Naive B cell (primary cell): Measurements from ENCODE around the gene BANF2. TPM values are rescaled to one million over a fixed set of nuclear protein-coding genes. Genes with fewer than 3 reads are reported as not detected.

Experiments
- ATAC-seq, 2 donors: fragments of 150-1000 bp; cut with Tn5 transposase; 2 replicates each; pipeline ENCODE4 v1.10.0; 2021; ENCODE audit warnings: low read depth in 2 of 2, mild to moderate bottlenecking in 2 of 2, moderate library complexity in 2 of 2
- DNase-seq: peaks from one replicate; pipeline ENCODE4 v3.0.0; 2022
- H3K27ac Mint-ChIP-seq, 6 donors: one replicate each; pipeline ENCODE4 v1.8.0; 2020 to 2022; ENCODE audit warnings: mild to moderate bottlenecking in 6 of 6, mixed read lengths in 6 of 6, moderate library complexity in 5 of 6, inconsistent platforms in 2 of 6
- H3K27me3 Mint-ChIP-seq, 3 donors: one replicate each; pipeline ENCODE4 v1.8.0; 2021 to 2022; ENCODE audit warnings: mixed read lengths in 3 of 3, mild to moderate bottlenecking in 1 of 3
- H3K36me3 Mint-ChIP-seq, 2 donors: one replicate each; pipeline ENCODE4 v1.8.0; 2020 to 2022; ENCODE audit warnings: mixed read lengths in 2 of 2, inconsistent platforms in 1 of 2, mild to moderate bottlenecking in 1 of 2
- H3K4me1 Mint-ChIP-seq, 3 donors: one replicate each; pipeline ENCODE4 v1.8.0; 2020 to 2022; ENCODE audit warnings: mixed read lengths in 3 of 3, inconsistent platforms in 1 of 3, mild to moderate bottlenecking in 1 of 3, moderate library complexity in 1 of 3
- H3K4me3 Mint-ChIP-seq, 8 donors: one replicate each; pipeline ENCODE4 v1.8.0; 2020 to 2022; ENCODE audit warnings: mild to moderate bottlenecking in 8 of 8, mixed read lengths in 8 of 8, moderate library complexity in 8 of 8, inconsistent platforms in 2 of 8
- H3K9me3 Mint-ChIP-seq, 7 donors: one replicate each; pipeline ENCODE4 v1.8.0; 2020 to 2022; ENCODE audit warnings: mixed read lengths in 7 of 7, mild to moderate bottlenecking in 5 of 7, inconsistent platforms in 2 of 7, moderate library complexity in 1 of 7
- polyA plus RNA-seq, 6 donors: library from polyadenylated mRNA; unstranded; fragments of 300-500 nt; fragmentation: Illumina TruSeq; gene quantifications; one replicate each; pipeline ENCODE4 v1.2.3, GENCODE V29; 2021; ENCODE audit warnings: low read depth in 6 of 6

BANF2 gene
- not detected for polyA plus RNA-seq

DNA sequence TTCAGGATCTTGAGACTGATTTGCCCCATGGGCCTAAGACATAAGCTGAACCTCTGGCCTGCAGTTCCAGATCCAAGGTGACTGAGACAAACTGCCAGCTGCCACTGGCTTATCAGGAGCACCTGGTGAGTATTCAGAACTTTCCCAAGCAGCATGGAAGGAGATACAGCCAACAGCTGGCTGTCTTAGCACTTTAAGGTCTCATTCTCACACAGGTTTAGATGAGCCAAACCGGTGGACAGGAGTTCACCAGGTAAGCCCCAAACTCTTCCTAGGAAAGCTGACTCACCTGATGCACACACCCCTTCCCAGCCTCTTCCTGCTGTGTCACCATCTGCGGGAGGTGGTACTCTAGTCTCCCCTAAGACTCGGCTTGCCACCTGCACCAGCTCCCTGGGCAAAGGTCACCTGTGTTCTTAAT lies at the start of gene BANF2:
TSS of gene BANF2 (plus strand) at position 36 of the 421 bp plus-strand sequence. CDS start 25,060 bp downstream, outside the sequence.
- peaks cover 0 to 6% (median 0%) of the 10 kb centered on the region in 3 donors for H3K27me3 Mint-ChIP-seq
- DNase-seq, result no peak
- no peaks in the 10 kb centered on the region for H3K4me1 Mint-ChIP-seq
- ATAC-seq, result no peak
- no peaks in the 10 kb centered on the region for H3K36me3 Mint-ChIP-seq
- H3K27ac Mint-ChIP-seq, result peak within 1 kb of the TSS in 2 of 6 donors; percentile 15 to 61
- H3K4me3 Mint-ChIP-seq, result no peak within 1 kb of the TSS
- peaks cover 0 to 8% (median 2%) of the 10 kb centered on the region in 7 donors for H3K9me3 Mint-ChIP-seq

DNA sequence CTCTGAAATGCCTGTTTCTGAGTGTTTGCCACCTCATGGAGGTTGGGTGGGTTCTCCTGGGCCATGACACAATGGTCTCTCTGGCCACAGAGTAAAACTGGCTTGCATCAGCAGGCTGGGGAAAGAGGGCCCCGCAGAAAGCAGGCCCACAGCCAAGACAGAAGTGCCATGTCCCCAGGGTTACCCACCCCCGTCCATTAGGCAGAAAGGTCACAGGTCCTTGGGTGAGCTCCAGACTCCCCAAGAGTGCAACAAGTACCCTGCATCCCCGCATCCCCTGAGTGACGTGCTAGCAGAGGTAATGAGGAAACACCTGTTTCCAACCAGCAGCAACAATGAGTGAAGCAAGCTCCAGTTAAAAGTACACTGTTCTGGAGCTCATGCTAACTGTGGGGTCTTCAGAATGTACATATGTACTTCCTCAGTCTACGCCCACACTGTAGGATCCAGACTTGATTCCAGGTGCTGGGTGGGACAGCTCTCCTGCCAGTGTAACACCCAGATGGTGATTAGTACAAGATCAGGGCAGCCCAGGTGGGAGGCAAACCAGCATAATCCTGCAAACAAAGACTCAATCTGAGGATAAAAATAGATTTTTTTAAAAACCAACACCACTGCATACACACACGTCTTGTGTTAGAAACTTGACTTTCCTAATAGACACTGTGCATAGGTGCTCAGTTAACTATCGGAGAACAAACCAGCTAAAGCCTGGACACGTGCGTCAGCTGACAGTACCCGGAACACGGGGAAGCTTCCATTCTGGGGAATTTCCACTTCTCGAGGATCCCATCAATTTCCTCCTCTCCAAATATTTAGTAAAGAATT lies 49.3 kb upstream of the BANF2 start:
- ATAC-seq (peak; percentile 49 to 59), DNase-seq (peak; percentile 22)
- Mint-ChIP-seq H3K36me3 (no peaks in the 10 kb centered on the region), H3K4me3 (peak overlapping the region in 1 of 8 donors; percentile 15), H3K4me1 (peaks cover 6 to 32% (median 23%) of the 10 kb centered on the region in 3 donors), H3K27me3 (no peaks in the 10 kb centered on the region), H3K27ac (peak overlapping the region in 3 of 6 donors; percentile 32 to 81 (median 41)), H3K9me3 (no peaks in the 10 kb centered on the region)

DNA sequence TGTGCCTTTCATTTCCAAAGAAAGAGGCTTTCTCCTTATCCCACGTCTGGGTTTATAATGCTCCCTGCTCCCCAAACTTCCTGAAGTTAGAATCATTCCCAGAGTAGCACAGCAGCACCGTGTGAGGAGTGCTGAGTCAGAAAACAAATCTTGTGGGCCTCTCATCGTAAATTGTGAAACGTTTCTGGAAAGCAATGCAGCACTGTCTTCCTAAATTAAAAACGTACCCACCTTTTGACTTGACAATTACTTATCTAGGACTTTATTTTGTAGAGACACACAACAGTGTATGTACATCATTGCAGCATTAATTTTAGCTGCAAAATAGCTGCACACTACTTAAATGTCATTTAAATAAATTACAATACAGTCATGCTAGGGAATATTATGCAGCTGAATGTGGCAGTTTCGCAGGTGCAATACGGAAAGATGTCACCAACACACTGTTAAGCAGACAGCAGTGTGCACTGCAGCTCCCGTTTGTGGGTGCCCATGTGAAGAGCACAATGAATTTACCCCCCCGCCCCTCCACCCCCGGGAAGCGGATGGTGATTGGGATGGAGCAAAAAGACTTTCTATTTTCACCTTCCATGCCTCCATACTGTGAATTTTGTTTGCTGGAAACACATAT lies 48.5 kb upstream of the BANF2 start:
- ATAC-seq (no peak), DNase-seq (no peak)
- no peaks in the 10 kb centered on the region for H3K27me3 Mint-ChIP-seq
- peaks cover 7 to 32% (median 23%) of the 10 kb centered on the region in 3 donors for H3K4me1 Mint-ChIP-seq
- H3K27ac Mint-ChIP-seq, result peak overlapping the region in 1 of 6 donors; percentile 24
- no peaks in the 10 kb centered on the region for H3K9me3 Mint-ChIP-seq
- H3K4me3 Mint-ChIP-seq, result no peak overlapping the region
- no peaks in the 10 kb centered on the region for H3K36me3 Mint-ChIP-seq

DNA sequence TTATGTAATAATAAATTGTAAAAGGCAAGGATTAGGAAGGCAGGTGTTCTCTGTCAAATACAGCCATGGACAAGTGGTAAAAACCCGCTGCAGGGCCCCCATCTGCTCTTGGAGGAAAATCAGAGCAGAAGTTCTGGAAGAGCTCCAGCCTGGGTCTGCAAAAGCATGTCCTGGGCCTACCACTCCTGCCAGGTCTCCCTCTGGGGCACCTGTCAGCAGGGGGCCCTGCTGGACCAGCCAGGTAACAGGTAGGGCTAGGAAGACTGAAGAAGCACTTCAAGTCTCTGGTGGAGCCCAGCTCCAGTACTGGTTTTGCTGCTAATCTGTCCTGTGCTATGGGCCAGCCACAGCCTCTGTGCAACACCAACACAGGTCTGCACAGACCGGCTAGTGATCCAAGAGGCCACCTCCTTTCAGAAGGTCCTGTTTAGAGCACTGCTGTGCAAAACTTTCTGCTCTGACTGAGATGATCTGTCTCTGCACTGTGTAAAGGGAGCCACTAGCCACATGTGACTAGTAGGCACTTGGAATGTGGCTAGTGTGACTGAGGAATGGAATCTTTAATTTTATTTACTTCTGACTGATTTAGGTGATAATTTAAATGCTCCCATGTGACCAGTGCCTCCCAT lies 47.9 kb upstream of the BANF2 start:
- peaks cover 0 to 6% of the 10 kb centered on the region in 2 donors for H3K36me3 Mint-ChIP-seq
- ATAC-seq, result no peak
- H3K27ac Mint-ChIP-seq, result peak overlapping the region in 1 of 6 donors; percentile 36
- peaks cover 7 to 29% (median 23%) of the 10 kb centered on the region in 3 donors for H3K4me1 Mint-ChIP-seq
- DNase-seq, result no peak
- H3K27me3 Mint-ChIP-seq, result no peaks in the 10 kb centered on the region
- H3K9me3 Mint-ChIP-seq, result no peaks in the 10 kb centered on the region
- no peak overlapping the region for H3K4me3 Mint-ChIP-seq

DNA sequence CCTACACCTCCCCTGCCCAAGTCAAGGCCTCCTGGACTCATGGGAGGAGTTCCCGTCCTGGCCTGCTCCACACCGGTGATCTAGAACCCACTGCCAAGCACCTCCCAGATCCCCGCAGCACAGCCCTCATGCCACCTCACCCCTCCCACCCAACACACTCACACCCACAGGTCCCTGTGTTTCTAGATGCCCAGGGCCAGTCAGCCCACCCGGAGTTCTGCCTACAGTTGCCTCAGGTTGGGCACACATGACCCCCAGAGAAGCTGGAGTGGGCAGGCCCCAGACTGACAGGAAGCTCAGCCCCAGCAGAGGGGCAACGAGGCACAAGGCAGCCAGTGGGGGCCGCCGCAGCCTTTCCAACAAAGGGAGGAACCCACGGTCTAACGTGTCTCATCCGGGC lies 47.4 kb upstream of the BANF2 start:
- ATAC-seq (no peak), DNase-seq (no peak)
- peaks cover 0 to 9% of the 10 kb centered on the region in 2 donors for H3K36me3 Mint-ChIP-seq
- peaks cover 7 to 29% (median 25%) of the 10 kb centered on the region in 3 donors for H3K4me1 Mint-ChIP-seq
- H3K9me3 Mint-ChIP-seq, result no peaks in the 10 kb centered on the region
- H3K4me3 Mint-ChIP-seq, result peak overlapping the region in 1 of 8 donors; percentile 57
- peak overlapping the region in 1 of 6 donors; percentile 36 for H3K27ac Mint-ChIP-seq
- no peaks in the 10 kb centered on the region for H3K27me3 Mint-ChIP-seq

DNA sequence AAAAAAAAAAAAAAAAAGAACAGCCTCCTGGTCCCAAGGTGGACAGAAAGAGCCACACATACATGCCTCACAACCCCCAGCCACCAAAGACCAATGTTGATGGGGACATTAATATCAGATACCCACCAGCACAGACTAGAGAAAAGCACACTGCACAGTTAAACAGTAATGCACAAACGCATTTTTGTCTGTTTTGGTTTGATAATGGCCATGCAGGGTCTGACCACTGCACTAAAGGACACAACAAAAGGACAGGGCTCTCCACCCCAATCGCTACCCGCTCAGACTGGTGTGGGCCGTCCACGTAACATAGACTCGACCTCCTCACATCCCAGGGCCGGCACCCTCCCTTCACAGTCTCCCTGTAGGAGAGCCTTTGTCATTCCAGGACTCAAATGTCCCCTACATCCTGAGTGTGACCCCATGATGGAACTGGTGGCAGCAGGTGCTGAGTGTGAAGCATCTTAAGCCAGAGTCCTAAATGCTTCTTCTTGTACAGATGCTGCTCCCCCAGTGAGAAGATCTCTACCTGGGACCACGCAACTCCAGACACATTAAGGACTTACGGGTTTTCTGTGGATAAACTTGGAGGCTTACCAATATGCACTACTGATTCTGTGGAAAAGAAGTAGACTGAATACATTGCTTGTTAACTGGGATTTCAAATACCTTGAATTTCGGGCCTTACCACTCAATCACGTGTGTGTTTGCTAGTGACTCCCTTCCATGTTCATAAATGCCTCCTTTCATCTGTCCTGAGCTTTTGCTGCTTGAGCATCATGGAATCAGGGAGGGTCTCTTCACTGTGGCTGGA lies 45.7 kb upstream of the BANF2 start:
- H3K27ac Mint-ChIP-seq, result peak overlapping the region in 2 of 6 donors; percentile 34 to 78

DNA sequence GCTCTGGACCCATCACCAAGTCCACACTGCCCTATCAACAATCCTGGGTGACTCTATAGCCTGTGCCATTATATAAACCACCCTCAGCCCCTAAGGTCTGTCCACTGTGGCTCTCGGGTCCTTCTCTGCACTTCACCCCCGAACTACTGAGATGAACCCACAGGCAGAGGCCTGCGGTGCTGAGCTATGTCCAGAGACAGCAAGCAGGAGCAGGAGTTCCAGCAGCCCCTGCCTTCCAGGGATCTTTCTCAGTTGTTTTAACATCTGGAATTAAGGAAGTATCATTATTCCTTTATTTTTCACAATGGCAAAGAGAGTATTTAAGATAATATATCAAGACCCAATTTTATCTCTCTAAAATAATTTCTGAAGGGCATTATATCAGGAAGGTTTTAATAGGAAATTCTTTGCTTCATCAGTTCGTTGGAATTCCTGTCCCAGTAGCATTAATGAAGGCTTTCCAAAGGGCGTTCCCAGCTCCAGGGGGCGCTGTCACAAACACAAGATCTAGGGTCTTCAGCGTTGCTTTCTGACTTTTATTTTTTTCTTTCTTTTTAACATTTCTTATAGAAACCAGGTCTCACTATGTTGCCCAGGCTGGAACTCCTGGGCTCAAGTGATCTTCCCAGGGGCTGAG lies 45.0 kb upstream of the BANF2 start:
- ATAC-seq (no peak), DNase-seq (no peak)
- H3K27me3 Mint-ChIP-seq, result no peaks in the 10 kb centered on the region
- peak overlapping the region in 2 of 6 donors; percentile 28 to 78 for H3K27ac Mint-ChIP-seq
- H3K4me3 Mint-ChIP-seq, result no peak overlapping the region
- H3K4me1 Mint-ChIP-seq, result peaks cover 8 to 22% (median 17%) of the 10 kb centered on the region in 3 donors
- peaks cover 0 to 4% (median 0%) of the 10 kb centered on the region in 7 donors for H3K9me3 Mint-ChIP-seq
- peaks cover 12 to 25% of the 10 kb centered on the region in 2 donors for H3K36me3 Mint-ChIP-seq

More for the DNA sequence above, 45.7 kb upstream of the BANF2 start:
- DNase-seq, result no peak
- H3K4me3 Mint-ChIP-seq, result no peak overlapping the region
- H3K27me3 Mint-ChIP-seq, result no peaks in the 10 kb centered on the region
- ATAC-seq, result no peak
- H3K4me1 Mint-ChIP-seq, result peaks cover 8 to 26% (median 24%) of the 10 kb centered on the region in 3 donors
- peaks cover 0 to 4% (median 0%) of the 10 kb centered on the region in 7 donors for H3K9me3 Mint-ChIP-seq
- H3K36me3 Mint-ChIP-seq, result peaks cover 12 to 23% of the 10 kb centered on the region in 2 donors

DNA sequence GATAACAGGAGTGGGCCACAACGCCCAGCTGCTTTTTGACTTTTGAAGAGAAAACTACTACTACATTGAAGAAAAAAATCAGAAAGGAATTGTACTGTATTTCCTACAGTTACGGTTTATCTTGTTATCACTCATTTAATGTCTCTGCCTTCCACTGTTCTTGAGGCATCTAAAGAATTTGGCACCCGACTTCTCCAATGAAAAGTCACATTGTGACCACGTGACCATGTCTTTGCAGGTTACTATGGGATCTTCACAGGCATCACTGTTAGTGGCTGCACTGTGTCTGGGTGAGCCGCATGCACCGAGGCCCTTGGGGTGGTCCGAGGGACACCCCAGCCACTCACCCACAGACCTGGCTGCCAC lies 44.5 kb upstream of the BANF2 start:
- H3K9me3 Mint-ChIP-seq, result peaks cover 0 to 4% (median 0%) of the 10 kb centered on the region in 7 donors
- H3K36me3 Mint-ChIP-seq, result peaks cover 12 to 30% of the 10 kb centered on the region in 2 donors
- no peaks in the 10 kb centered on the region for H3K27me3 Mint-ChIP-seq
- ATAC-seq, result no peak
- no peak overlapping the region for H3K4me3 Mint-ChIP-seq
- peaks cover 12 to 25% (median 21%) of the 10 kb centered on the region in 3 donors for H3K4me1 Mint-ChIP-seq
- DNase-seq, result no peak
- peak overlapping the region in 1 of 6 donors; percentile 28 for H3K27ac Mint-ChIP-seq

DNA sequence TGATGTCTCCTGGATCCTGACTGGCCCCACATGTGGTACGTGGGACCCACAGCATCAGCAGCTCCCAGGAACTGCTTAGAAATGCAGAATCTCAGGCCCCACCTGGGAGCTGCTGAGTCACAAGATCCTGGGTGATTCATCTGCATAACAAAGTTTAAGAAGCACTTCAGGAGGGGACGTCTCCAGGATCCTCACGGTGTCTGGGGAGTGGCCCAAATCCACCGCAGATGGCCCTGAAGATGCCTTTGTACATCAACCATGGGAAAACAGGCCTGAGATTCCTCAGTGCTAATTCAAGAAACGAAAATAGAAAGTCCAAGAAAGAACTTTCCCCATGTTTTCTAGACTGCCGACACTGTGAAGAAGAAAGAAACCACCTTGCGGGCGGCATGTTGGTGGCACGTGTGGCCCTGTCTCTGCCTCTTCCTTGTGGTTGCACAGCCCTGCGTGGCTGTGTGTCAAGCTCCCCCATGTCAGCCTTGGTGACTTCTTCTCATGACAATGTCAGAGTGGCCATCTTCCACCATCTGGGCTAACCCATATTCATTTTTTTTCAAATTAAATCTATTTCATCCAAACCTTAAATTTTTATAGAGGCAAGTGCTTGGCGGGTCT lies 43.8 kb upstream of the BANF2 start:
- Mint-ChIP-seq H3K4me1 (peaks cover 18 to 27% (median 23%) of the 10 kb centered on the region in 3 donors), H3K9me3 (peaks cover 0 to 4% (median 0%) of the 10 kb centered on the region in 7 donors), H3K27me3 (no peaks in the 10 kb centered on the region), H3K36me3 (peaks cover 12 to 32% of the 10 kb centered on the region in 2 donors), H3K4me3 (no peak overlapping the region), H3K27ac (peak overlapping the region in 1 of 6 donors; percentile 18)
- DNase-seq (no peak), ATAC-seq (no peak)

DNA sequence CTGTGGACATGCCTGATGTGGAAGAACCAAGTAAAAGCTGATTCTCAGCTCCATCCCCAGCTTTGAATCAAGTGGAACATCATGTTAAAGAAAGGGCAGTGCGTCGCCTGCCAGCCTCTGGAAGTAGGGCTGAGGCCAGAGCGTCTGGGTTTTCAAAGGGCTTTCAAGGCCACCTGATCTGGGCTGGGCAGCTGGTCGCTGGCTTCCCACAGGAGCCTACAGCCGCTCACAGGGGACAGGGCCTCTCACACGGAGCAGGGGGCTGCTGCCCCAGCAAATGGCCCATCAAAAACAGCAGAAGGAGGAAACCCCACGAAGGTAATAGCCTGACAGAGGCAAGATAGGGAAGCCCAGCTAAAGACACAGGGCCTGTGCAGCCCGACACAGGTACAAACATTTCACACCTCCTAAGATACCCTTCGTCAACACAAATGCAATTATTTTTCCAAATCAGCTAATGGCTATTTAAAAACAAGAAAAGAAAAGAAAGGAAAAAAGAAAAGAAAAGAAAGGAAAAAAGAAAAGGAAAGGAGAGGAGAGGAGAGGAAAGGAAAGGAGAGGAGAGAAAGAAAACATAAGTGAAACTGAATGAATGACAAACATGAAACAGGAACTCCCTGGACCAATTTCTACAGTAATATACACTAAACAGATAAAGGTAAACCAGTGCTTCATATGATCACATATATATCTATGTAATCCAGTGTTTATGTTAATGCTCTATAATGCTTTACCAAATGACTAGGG lies 42.5 kb upstream of the BANF2 start:
- H3K27me3 Mint-ChIP-seq, result no peaks in the 10 kb centered on the region
- ATAC-seq (no peak), DNase-seq (no peak)
- peak overlapping the region in 1 of 8 donors; percentile 6 for H3K4me3 Mint-ChIP-seq
- H3K9me3 Mint-ChIP-seq, result peaks cover 0 to 4% (median 0%) of the 10 kb centered on the region in 7 donors
- peak overlapping the region; percentile 4 to 93 (median 66) for H3K27ac Mint-ChIP-seq
- peaks cover 24 to 40% (median 33%) of the 10 kb centered on the region in 3 donors for H3K4me1 Mint-ChIP-seq
- H3K36me3 Mint-ChIP-seq, result peaks cover 12 to 32% of the 10 kb centered on the region in 2 donors

DNA sequence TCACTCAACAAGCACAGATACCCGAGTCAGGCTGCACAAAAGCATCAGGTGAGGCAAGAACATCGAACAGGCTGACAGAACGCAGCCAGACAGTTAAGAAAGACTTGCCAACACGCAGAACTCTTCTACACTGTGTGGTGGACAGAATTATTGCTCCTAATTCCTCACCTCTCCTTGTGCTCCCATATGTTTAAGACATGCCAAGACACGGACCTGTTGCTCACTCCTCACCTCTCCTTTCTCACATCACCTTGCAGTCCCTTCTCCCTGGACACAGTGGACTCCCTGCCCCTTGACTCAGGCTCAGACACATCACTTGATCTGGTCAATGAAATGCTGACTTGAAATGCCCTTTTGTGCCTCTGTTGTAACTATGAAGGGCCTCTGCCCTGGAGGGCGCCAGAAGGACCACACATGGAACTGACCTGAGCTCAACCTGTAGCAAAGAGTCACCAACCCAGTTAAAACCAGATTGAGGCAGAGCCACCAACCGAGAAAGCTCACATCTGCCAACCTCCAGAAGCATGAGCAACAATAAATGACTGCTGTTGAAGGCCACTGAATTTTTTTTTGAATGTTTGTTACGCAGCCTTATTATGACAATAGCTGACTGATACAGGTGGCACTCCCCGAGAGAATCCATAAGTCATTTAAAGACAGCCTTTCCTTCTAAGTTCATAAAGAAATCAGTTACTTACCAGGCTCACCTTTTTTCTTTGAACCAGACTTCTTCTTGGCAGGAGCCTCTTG lies 41.7 kb upstream of the BANF2 start:
- H3K4me1 Mint-ChIP-seq, result peaks cover 28 to 43% (median 38%) of the 10 kb centered on the region in 3 donors
- peaks cover 12 to 32% of the 10 kb centered on the region in 2 donors for H3K36me3 Mint-ChIP-seq
- ATAC-seq (no peak), DNase-seq (no peak)
- peaks cover 0 to 4% (median 0%) of the 10 kb centered on the region in 7 donors for H3K9me3 Mint-ChIP-seq
- H3K4me3 Mint-ChIP-seq, result peak overlapping the region in 1 of 8 donors; percentile 14
- H3K27me3 Mint-ChIP-seq, result no peaks in the 10 kb centered on the region
- H3K27ac Mint-ChIP-seq, result peak overlapping the region in 2 of 6 donors; percentile 4 to 73
